Endothelial cell of umbilical vein (primary cell): ENCODE data around the gene TNFAIP1. TPM values are rescaled to one million over a fixed set of nuclear protein-coding genes. Genes with fewer than 3 reads are reported as not detected.

ENCODE experiments used
- Bru-seq: library from RNA; stranded (reverse); fragments of 400-500 nt; gene quantifications from one replicate; lab custom pipeline; 2021; lab: Mats Ljungman, UMichigan
- BruChase-seq, 2 experiments: library from RNA; stranded (reverse); fragments of 400-500 nt; gene quantifications; one replicate each; lab custom pipeline; 2021; lab: Mats Ljungman, UMichigan
- BruUV-seq: library from RNA; stranded (reverse); fragments of 400-500 nt; replicated peaks from 2 replicates; lab custom pipeline; 2021; lab: Mats Ljungman, UMichigan
- CTCF ChIA-PET: fragments of 300-600, 350-600 bp; sonication (Branson Sonifier 250); formaldehyde crosslinking; loops from one replicate; lab custom pipeline; 2021; ENCODE audit warnings: antibody characterized with exemption, inconsistent platforms; lab: Charles Lee
- POLR2A ChIA-PET: fragments of 300-600, 350-600 bp; sonication (Branson Sonifier 250); formaldehyde crosslinking; loops from one replicate; lab custom pipeline; 2021; ENCODE audit warnings: antibody characterized with exemption, inconsistent platforms; lab: Charles Lee
- DNase-seq: peaks from one replicate; pipeline ENCODE4 v3.0.0-alpha.2; 2011; ENCODE audit warnings: low read depth, low spot score
- FAIRE-seq: peaks from 2 replicates; lab custom pipeline; 2011; peaks lifted over from hg19 to GRCh38; lab: Jason Lieb, UNC
- H2AFZ ChIP-seq: 2 replicates; pipeline ENCODE4 v1.6.0; 2012; ENCODE audit warnings: low read depth, low read length, control low read depth, inconsistent platforms
- H3K27ac ChIP-seq: 2 replicates; pipeline ENCODE4 v1.5.1; 2011; ENCODE audit warnings: low read depth, mild to moderate bottlenecking, control low read depth, low read length, moderate library complexity; ENCODE audit not compliant: insufficient read depth
- H3K27me3 ChIP-seq, 2 experiments: 2 replicates each; pipeline versions ENCODE4 v1.6.0 to v1.6.1; 2011; ENCODE audit warnings: low read length in 2 of 2, mixed read lengths in 1 of 2; ENCODE audit not compliant: control insufficient read depth in 2 of 2, insufficient read depth in 2 of 2
- H3K36me3 ChIP-seq, 2 experiments: 2 replicates in 1 of 2; 3 replicates in 1 of 2; pipeline ENCODE4 v1.5.1; 2011; ENCODE audit warnings: low read length in 2 of 2, mild to moderate bottlenecking in 1 of 2, moderate library complexity in 1 of 2; ENCODE audit not compliant: control insufficient read depth in 2 of 2, insufficient read depth in 2 of 2; ENCODE audit errors: extremely low read depth in 1 of 2
- H3K4me1 ChIP-seq: 3 replicates; pipeline ENCODE4 v1.5.1; 2011; ENCODE audit warnings: mild to moderate bottlenecking, low read length; ENCODE audit not compliant: control insufficient read depth, insufficient read depth; ENCODE audit errors: extremely low read depth
- H3K4me2 ChIP-seq: 2 replicates; pipeline ENCODE4 v1.6.1; 2011; ENCODE audit warnings: low read length, control low read depth, mixed read lengths; ENCODE audit not compliant: insufficient read depth
- H3K4me3 ChIP-seq, 3 experiments: fragments of 200-600 bp in 1 of 3; sonication (generic), shearing (Covaris generic) in 1 of 3; replicated peaks in 1 of 3; 2 replicates each; pipeline ENCODE4 v1.5.1; 2011 to 2016; ENCODE audit warnings: control low read depth in 3 of 3, low read length in 3 of 3, mild to moderate bottlenecking in 2 of 3, inconsistent platforms in 1 of 3, low read depth in 1 of 3, moderate library complexity in 1 of 3; ENCODE audit not compliant: insufficient read depth in 1 of 3
- H3K79me2 ChIP-seq: 2 replicates; pipeline ENCODE4 v1.6.0; 2012; ENCODE audit warnings: low read length, inconsistent platforms; ENCODE audit not compliant: control insufficient read depth, insufficient read depth
- H3K9ac ChIP-seq: replicated peaks from 2 replicates; pipeline ENCODE3; 2011; ENCODE audit warnings: low read length, control low read depth; ENCODE audit not compliant: insufficient read depth; ENCODE audit errors: extremely low read depth
- H3K9me1 ChIP-seq: replicated peaks from 3 replicates; pipeline ENCODE4 v1.6.0; 2011; ENCODE audit warnings: mild to moderate bottlenecking, low read length; ENCODE audit not compliant: control insufficient read depth, insufficient read depth; ENCODE audit errors: extremely low read depth
- H3K9me3 ChIP-seq: replicated peaks from 2 replicates; pipeline ENCODE4 v1.5.1; 2012; ENCODE audit warnings: low read length, inconsistent platforms; ENCODE audit not compliant: control insufficient read depth, insufficient read depth
- H4K20me1 ChIP-seq: replicated peaks from 2 replicates; pipeline ENCODE3; 2011; ENCODE audit warnings: mild to moderate bottlenecking, low read length; ENCODE audit not compliant: control insufficient read depth, insufficient read depth; ENCODE audit errors: extremely low read depth
- EZH2 ChIP-seq: IDR thresholded peaks from 2 replicates; pipeline ENCODE4 v1.6.1; 2012; ENCODE audit warnings: borderline replicate concordance, low read depth, mild to moderate bottlenecking, moderate library complexity, low read length, inconsistent platforms; ENCODE audit not compliant: severe bottlenecking
- FOS ChIP-seq: IDR thresholded peaks from 2 replicates; pipeline ENCODE4 v1.6.1; 2011; ENCODE audit warnings: mild to moderate bottlenecking, low read length, moderate library complexity, borderline replicate concordance; ENCODE audit not compliant: insufficient read depth
- JUN ChIP-seq: IDR thresholded peaks from 2 replicates; pipeline ENCODE4 v1.6.1; 2011; ENCODE audit warnings: borderline replicate concordance, low read depth; ENCODE audit not compliant: insufficient read length, insufficient read depth
- MYC ChIP-seq: IDR thresholded peaks from one replicate; pipeline ENCODE4 v1.6.1; 2011; ENCODE audit warnings: mild to moderate bottlenecking, low read depth, low read length
- POLR2A ChIP-seq: IDR thresholded peaks from 2 replicates; pipeline ENCODE4 v1.6.1; 2012; ENCODE audit warnings: low read depth, mild to moderate bottlenecking, control low read depth, low read length
- POLR2AphosphoS5 ChIP-seq: IDR thresholded peaks from 2 replicates; pipeline ENCODE4 v1.6.1; 2012; ENCODE audit warnings: low read depth, mild to moderate bottlenecking, control low read depth, low read length, moderate library complexity; ENCODE audit not compliant: insufficient read depth
- dilution Hi-C: fragments of 300-500 bp; cut with MboI; formaldehyde crosslinking; loops from one replicate; pipeline ENCODE4 v1.15.0; 2019; ENCODE audit warnings: low sequenced_read_pairs; ENCODE audit not compliant: extremely low pct_ligation_motif_present
- intact Hi-C: fragments of 100-400 bp; cut with micrococcal nuclease; formaldehyde crosslinking; loops from one replicate; pipeline ENCODE4 v1.10.0; 2022
- long read RNA-seq: library from polyadenylated mRNA; stranded (forward); transcript quantifications from one replicate; pipeline ENCODE4 v2.0.0, GENCODE V29; 2021
- polyA minus RNA-seq, 3 experiments: library from RNA; depleted of rRNA, polyadenylated mRNA; stranded (reverse); fragments of >200 nt; gene quantifications; 1 replicate in 1 of 3; 2 replicates in 2 of 3; pipeline ENCODE4 v1.2.3, GENCODE V29; 2011
- polyA plus RNA-seq, 4 experiments: library from polyadenylated mRNA; depleted of rRNA in 3 of 4; stranded (reverse) in 3 of 4; unstranded in 1 of 4; fragments of >200 nt; gene quantifications; 2 replicates each; pipeline versions ENCODE4 v1.2.1 to v1.2.3, GENCODE V29; 2011 to 2012; ENCODE audit warnings: missing spikeins in 1 of 4
- total RNA-seq: library from RNA; stranded (reverse); gene quantifications from 2 replicates; pipeline ENCODE4 v1.2.3, GENCODE V29; 2021

Gene TNFAIP1
- total RNA-seq (79.5 and 89.6 TPM in 2 replicates), polyA plus RNA-seq (85.7 and 101 TPM in 2 replicates), polyA minus RNA-seq (176 and 200 TPM in 2 replicates), Bru-seq, nascent RNA (percentile 78 among the genes with signal in this experiment), BruChase-seq, experiment 1, labeled RNA remaining after a 6-hour chase (percentile 87 among the genes with signal in this experiment), BruChase-seq, experiment 2, labeled RNA remaining after a 2-hour chase (percentile 90 among the genes with signal in this experiment)
- polyA plus RNA-seq (2011; cell fraction: cytosol; rRNA removed), result 71.6 and 78.1 TPM in 2 replicates
- polyA plus RNA-seq (2011; cell fraction: nucleus; rRNA removed), result 127 and 149 TPM in 2 replicates
- polyA plus RNA-seq (2012), result 76.8 and 87.4 TPM in 2 replicates
- 50.8 TPM for polyA minus RNA-seq (2011; cell fraction: cytosol; rRNA and poly(A)+ RNA removed)
- polyA minus RNA-seq (2011; cell fraction: nucleus; rRNA and poly(A)+ RNA removed), result 68.3 and 109 TPM in 2 replicates
- long read RNA-seq, transcript TNFAIP1-201 (7 exons, 3,627 nt), result major isoform, 127 of 1,625 reads
- long read RNA-seq, partial matches to known transcripts, result 1,491 of 1,625 reads
- long read RNA-seq, other reads (novel, unspliced or antisense), result 5 of 1,625 reads

- Histone ChIP-seq H3K9ac (peak within 1 kb of the TSS; percentile 98), H3K79me2 (peaks cover 55% of the 10 kb centered on the region), H3K27ac (peak within 1 kb of the TSS; percentile 86), H3K36me3 (peaks cover 4 to 20% of the 10 kb centered on the region in 2 experiments), H3K4me1 (peaks cover 40% of the 10 kb centered on the region), H2AFZ (peak within 1 kb of the TSS; percentile 26), H3K9me3 (no peaks in the 10 kb centered on the region), H3K4me2 (peak within 1 kb of the TSS; percentile 78), H3K27me3 (no peaks in the 10 kb centered on the region), H3K4me3 (peak within 1 kb of the TSS; percentile 75 to 98 (median 88)), H4K20me1 (no peaks in the 10 kb centered on the region), H3K9me1 (no peaks in the 10 kb centered on the region)
- FAIRE-seq, result peak; percentile 100
- peak; percentile 100 for DNase-seq
- peak; percentile 64 for TF ChIP-seq POLR2AphosphoS5
- no peak for TF ChIP-seq MYC
- TF ChIP-seq JUN, result peak; percentile 94
- TF ChIP-seq FOS, result peak; percentile 16
- TF ChIP-seq POLR2A, result peak; percentile 80
- TF ChIP-seq EZH2, result no peak
- CTCF ChIA-PET, result interaction anchor here (1.1 to 2.5 kb wide), 11 partner anchors 11 to 575 kb away, joined by 3 to 31 read pairs (median 7); partner anchors contain the start of genes LYRM9, POLDIP2 and TMEM97
- dilution Hi-C loops (no loop called here), intact Hi-C loops (loop anchor here (1.0 to 5.0 kb wide), 4 partner anchors 16 to 355 kb away; partner anchors contain the start of genes NLK, POLDIP2 and TMEM97)
- no TSS peak for BruUV-seq
- POLR2A ChIA-PET, result interaction anchor here (0.6 to 2.1 kb wide), 10 partner anchors 11 to 353 kb away, joined by 3 to 34 read pairs (median 4); partner anchors contain the start of genes POLDIP2, SARM1 and TMEM97
These were observed at the start of gene TNFAIP1, which contains the start of gene IFT20 for GRCh38 chr17:28335201-28335958. Gene TNFAIP1 (plus strand): TSS chr17:28335761. CDS start chr17:28339522, 3,761 bp downstream. Gene IFT20 (minus strand): TSS chr17:28335472. CDS start chr17:28331985, 3,487 bp downstream.
